Uterus (tissue), 4 donors: Measurements from ENCODE around the gene MAN2A2. TPM values are rescaled to one million over a fixed set of nuclear protein-coding genes. Genes with fewer than 3 reads are reported as not detected.

Experiments
- DNase-seq, 2 donors: peaks; one replicate each; pipeline ENCODE4 v3.0.0-alpha.2; 2019 to 2020
- H3K27ac ChIP-seq, 2 donors: fragments of 200-600 bp; sonication (generic); 1 replicate in 1 of 2; 2 replicates in 1 of 2; pipeline ENCODE4 v1.5.1; 2016 to 2018
- H3K27me3 ChIP-seq, 2 donors: fragments of 200-600 bp; sonication (generic); one replicate each; pipeline ENCODE4 v1.5.1; 2018 to 2019; ENCODE audit warnings: control low read depth in 1 of 2
- H3K36me3 ChIP-seq, 2 donors: fragments of 200-600 bp; sonication (generic); one replicate each; pipeline ENCODE4 v1.5.1; 2019; ENCODE audit warnings: control low read depth in 1 of 2
- H3K4me1 ChIP-seq, 2 donors: fragments of 200-600 bp; sonication (generic); one replicate each; pipeline ENCODE4 v1.5.1; 2018 to 2019; ENCODE audit warnings: control low read depth in 1 of 2
- H3K4me3 ChIP-seq, 2 donors: fragments of 200-600 bp; sonication (generic); 1 replicate in 1 of 2; 2 replicates in 1 of 2; pipeline ENCODE4 v1.5.1; 2018 to 2019; ENCODE audit warnings: mild to moderate bottlenecking in 1 of 2
- H3K9me3 ChIP-seq, 2 donors: fragments of 200-600 bp; sonication (generic); one replicate each; pipeline ENCODE4 v1.5.1; 2019; ENCODE audit warnings: control low read depth in 1 of 2
- CTCF ChIP-seq, 4 experiments: fragments of 200-600 bp in 2 of 4; fragments of 450-650 bp in 2 of 4; sonication (generic) in 2 of 4; IDR thresholded peaks; one replicate each; pipeline ENCODE4 v1.5.1; 2016 to 2019; ENCODE audit warnings: antibody characterized with exemption in 4 of 4, mild to moderate bottlenecking in 2 of 4, moderate library complexity in 1 of 4
- POLR2A ChIP-seq, 2 donors: fragments of 450-650 bp; IDR thresholded peaks; one replicate each; pipeline ENCODE4 v1.6.1; 2016; ENCODE audit warnings: antibody characterized with exemption in 2 of 2, mild to moderate bottlenecking in 1 of 2, moderate library complexity in 1 of 2
- intact Hi-C: fragments of 100-400 bp; cut with DNase I; formaldehyde crosslinking; loops from one replicate; pipeline ENCODE4 v1.15.1; 2023; ENCODE audit warnings: low total_unique reads
- total RNA-seq, 4 donors: library from RNA; depleted of rRNA in 3 of 4; stranded (reverse); fragments of >200 nt in 3 of 4; gene quantifications; one replicate each; pipeline versions ENCODE4 v1.1.0 to v1.2.4, GENCODE V29; 2014 to 2023
- donor health status: DM: yes; HTN: yes; CAD: no.

Gene MAN2A2
- total RNA-seq, 4 donors from 2014 or later = 15.9 to 92.0 (median 19.8) TPM

- H3K27ac ChIP-seq = no peak overlapping the region
- H3K4me1 ChIP-seq = peaks cover 0 to 12% of the 10 kb centered on the region in 2 donors
- H3K9me3 ChIP-seq = no peaks in the 10 kb centered on the region
- DNase-seq = no peak
- H3K4me3 ChIP-seq = no peak overlapping the region
- intact Hi-C loops = loop anchor here (10.0 kb wide), 1 partner anchor 167 kb away; the partner anchor contains the start of gene BLM
- H3K36me3 ChIP-seq = no peaks in the 10 kb centered on the region
- TF ChIP-seq CTCF (IDR thresholded peaks at IDR 0.05) (no peak), POLR2A (IDR thresholded peaks at IDR 0.05) (no peak)
- H3K27me3 ChIP-seq = no peaks in the 10 kb centered on the region
Observed at GRCh38 chr15:90881181-90881977, 21.7 kb upstream of the MAN2A2 start.

GRCh38 chr15:90881978-90882721, 21.0 kb upstream of the MAN2A2 start:
- TF ChIP-seq CTCF (IDR thresholded peaks at IDR 0.05) (no peak), POLR2A (IDR thresholded peaks at IDR 0.05) (no peak)
- DNase-seq = no peak

GRCh38 chr15:90882781-90883525, 20.1 kb upstream of the MAN2A2 start:
- no peak overlapping the region for H3K4me3 ChIP-seq
- no peak for TF ChIP-seq POLR2A (IDR thresholded peaks at IDR 0.05)
- intact Hi-C loops = loop anchor here (10.0 kb wide), 1 partner anchor 168 kb away; the partner anchor contains the start of gene BLM
- peak overlapping the region; percentile 96 for H3K27ac ChIP-seq
- H3K9me3 ChIP-seq = no peaks in the 10 kb centered on the region
- H3K4me1 ChIP-seq = peaks cover 0 to 12% of the 10 kb centered on the region in 2 donors
- no peaks in the 10 kb centered on the region for H3K36me3 ChIP-seq
- DNase-seq = no peak
- H3K27me3 ChIP-seq = no peaks in the 10 kb centered on the region

More at GRCh38 chr15:90881978-90882721, 21.0 kb upstream of the MAN2A2 start:
- no peaks in the 10 kb centered on the region for H3K9me3 ChIP-seq
- H3K4me3 ChIP-seq = no peak overlapping the region
- H3K27me3 ChIP-seq = no peaks in the 10 kb centered on the region
- H3K4me1 ChIP-seq = peaks cover 0 to 12% of the 10 kb centered on the region in 2 donors
- H3K36me3 ChIP-seq = no peaks in the 10 kb centered on the region
- peak overlapping the region in 1 of 2 donors; percentile 96 for H3K27ac ChIP-seq
- intact Hi-C loops = loop anchor here (10.0 kb wide), 1 partner anchor 167 kb away; the partner anchor contains the start of gene BLM

- Histone ChIP-seq H3K27ac (peak overlapping the region; percentile 96), H3K4me3 (peak overlapping the region; percentile 49 to 65), H3K27me3 (no peaks in the 10 kb centered on the region), H3K4me1 (peaks cover 0 to 12% of the 10 kb centered on the region in 2 donors), H3K9me3 (no peaks in the 10 kb centered on the region), H3K36me3 (no peaks in the 10 kb centered on the region)
- no peak for DNase-seq
- intact Hi-C loops = loop anchor here (10.0 kb wide), 1 partner anchor 169 kb away; the partner anchor contains the start of gene BLM
- no peak for TF ChIP-seq CTCF (IDR thresholded peaks at IDR 0.05)
- TF ChIP-seq POLR2A (IDR thresholded peaks at IDR 0.05) = no peak
Observed at GRCh38 chr15:90883526-90883975, 19.6 kb upstream of the MAN2A2 start.
